Transverse colon (tissue), 4 donors: ENCODE data around the gene CALN1.
"Not testable (repeated sequence)": the region's sequence is repeated elsewhere in the genome, so short reads cannot be mapped to it uniquely, and the experiment has no call there.

Experiments
- CTCF ChIP-seq, 5 experiments: fragments of 200-600 bp in 3 of 5; fragments of 450-650 bp in 2 of 5; sonication (generic) in 3 of 5; IDR thresholded peaks; 1 replicate in 2 of 5; 2 replicates in 3 of 5; pipeline ENCODE4 v1.5.1; 2016 to 2017; ENCODE audit warnings: antibody characterized with exemption in 5 of 5, inconsistent platforms in 3 of 5, mild to moderate bottlenecking in 2 of 5, moderate library complexity in 1 of 5
- EP300 ChIP-seq: sonication (generic); formaldehyde crosslinking; IDR thresholded peaks from one replicate; pipeline ENCODE4 v1.6.1; 2017; ENCODE audit warnings: antibody characterized with exemption, low read depth
- POLR2A ChIP-seq: fragments of 450-650 bp; IDR thresholded peaks from one replicate; pipeline ENCODE4 v1.6.1; 2016; ENCODE audit warnings: antibody characterized with exemption, mild to moderate bottlenecking, moderate library complexity
- POLR2AphosphoS5 ChIP-seq, 3 donors: sonication (generic); formaldehyde crosslinking; IDR thresholded peaks; one replicate each; pipeline ENCODE4 v1.6.1; 2016; ENCODE audit warnings: antibody characterized with exemption in 3 of 3

GRCh38 chr7:72343354-72343753, 68.8 kb downstream of the CALN1 start:
- not testable (repeated sequence) for TF ChIP-seq CTCF (IDR thresholded peaks at IDR 0.05); POLR2A; POLR2AphosphoS5 (IDR thresholded peaks at IDR 0.05); EP300
